Liver (tissue), 3 donors: ENCODE data around the gene HOXA7.

ENCODE experiments used
- EGR1 ChIP-seq, 2 donors: IDR thresholded peaks; 2 replicates each; pipeline ENCODE4 v1.6.1; 2016 to 2018; ENCODE audit warnings: antibody characterized with exemption in 2 of 2, low read depth in 2 of 2
- GABPA ChIP-seq, 2 donors: IDR thresholded peaks in 1 of 2; conservative IDR thresholded peaks in 1 of 2; 2 replicates each; pipeline ENCODE4 v1.6.1; 2016; ENCODE audit warnings: antibody characterized with exemption in 2 of 2, mild to moderate bottlenecking in 1 of 2, moderate library complexity in 1 of 2
- JUND ChIP-seq, 2 donors: IDR thresholded peaks; 2 replicates each; pipeline ENCODE4 v1.6.1; 2016; ENCODE audit warnings: antibody characterized with exemption in 2 of 2
- RAD21 ChIP-seq, 2 donors: IDR thresholded peaks; 2 replicates each; pipeline ENCODE4 v1.6.1; 2016; ENCODE audit warnings: antibody characterized with exemption in 2 of 2, mild to moderate bottlenecking in 2 of 2
- RXRA ChIP-seq, 2 donors: IDR thresholded peaks; 2 replicates each; pipeline ENCODE4 v1.6.1; 2017 to 2018; ENCODE audit warnings: antibody characterized with exemption in 2 of 2, mild to moderate bottlenecking in 1 of 2
- SP1 ChIP-seq: IDR thresholded peaks from 2 replicates; pipeline ENCODE4 v1.6.1; 2018; ENCODE audit warnings: antibody characterized with exemption, mild to moderate bottlenecking
- TAF1 ChIP-seq: conservative IDR thresholded peaks from 2 replicates; pipeline ENCODE4 v1.6.1; 2016; ENCODE audit warnings: antibody characterized with exemption, mild to moderate bottlenecking
- YY1 ChIP-seq: IDR thresholded peaks from 2 replicates; pipeline ENCODE4 v1.6.1; 2016; ENCODE audit warnings: antibody characterized with exemption, mild to moderate bottlenecking
- TF ChIP-seq, protein P1 (sequence below): fragments of 150-350 bp; IDR thresholded peaks from 2 replicates; pipeline ENCODE4 v1.5.1; 2017; ENCODE audit warnings: improper control_type of control experiment, low read depth, low read length; ENCODE audit not compliant: missing input control
- TF ChIP-seq, protein P2 (sequence below): IDR thresholded peaks from 2 replicates; pipeline ENCODE4 v1.6.1; 2016; ENCODE audit warnings: antibody characterized with exemption
- TF ChIP-seq, protein P3 (sequence below): IDR thresholded peaks from 2 replicates; pipeline ENCODE4 v1.6.1; 2016; ENCODE audit warnings: antibody characterized with exemption, mild to moderate bottlenecking
- TF ChIP-seq, protein P4 (sequence below): IDR thresholded peaks from 2 replicates; pipeline ENCODE4 v1.6.1; 2016; ENCODE audit warnings: antibody characterized with exemption
- TF ChIP-seq, protein P5 (sequence below): IDR thresholded peaks from 2 replicates; pipeline ENCODE4 v1.6.1; 2016; ENCODE audit warnings: antibody characterized with exemption
- donor health status: healthy.
- donor health status: healthy.

DNA sequence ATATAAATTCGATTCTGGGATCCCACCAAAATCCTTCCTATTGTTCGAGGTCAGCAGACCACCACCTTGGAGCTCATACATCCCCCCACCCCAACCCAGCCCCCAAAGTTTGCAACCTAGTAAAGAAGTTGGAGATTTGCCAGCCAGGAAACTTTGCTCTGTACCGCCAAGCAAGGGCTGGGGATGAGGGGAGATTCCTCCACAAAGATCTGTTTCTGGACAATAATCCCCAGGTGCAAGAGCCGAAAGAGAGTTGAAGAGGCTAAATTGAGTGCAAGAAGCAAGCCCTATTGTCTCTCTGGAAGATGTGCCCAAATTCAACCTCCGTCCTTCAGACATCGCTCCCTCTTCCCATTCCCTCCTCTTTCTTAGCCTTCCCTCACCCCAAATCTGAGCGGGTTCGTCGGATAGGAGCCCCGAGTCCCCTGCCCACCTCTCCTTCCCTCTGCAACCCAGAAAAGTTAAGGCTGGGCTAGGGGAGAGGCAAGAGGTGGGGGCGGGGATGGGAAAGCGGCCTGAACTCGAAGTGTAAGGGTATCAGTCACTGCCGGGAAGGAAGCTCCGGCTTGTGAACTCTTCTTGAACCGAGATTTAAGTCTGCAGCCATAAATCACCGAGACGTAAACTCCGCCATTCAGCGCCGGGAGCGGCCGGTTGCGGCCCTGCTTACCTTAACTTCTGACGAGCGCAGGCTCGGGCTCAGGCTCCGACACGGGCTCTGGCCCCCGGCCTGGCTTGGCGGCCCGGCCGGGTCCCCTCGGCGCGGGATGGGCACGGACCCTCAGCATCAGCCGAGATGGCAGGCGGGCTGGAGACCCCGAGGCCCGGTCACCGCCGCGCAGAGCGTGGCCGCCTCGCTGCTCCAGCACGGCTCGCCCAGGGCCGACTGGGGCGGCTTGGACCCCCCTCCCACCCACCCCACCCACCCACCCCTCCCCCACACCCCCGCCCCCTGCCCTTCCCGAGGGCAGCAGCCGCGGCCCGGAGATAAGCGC lies 43.2 kb downstream of the HOXA7 start:
- TF ChIP-seq, protein P1, sequence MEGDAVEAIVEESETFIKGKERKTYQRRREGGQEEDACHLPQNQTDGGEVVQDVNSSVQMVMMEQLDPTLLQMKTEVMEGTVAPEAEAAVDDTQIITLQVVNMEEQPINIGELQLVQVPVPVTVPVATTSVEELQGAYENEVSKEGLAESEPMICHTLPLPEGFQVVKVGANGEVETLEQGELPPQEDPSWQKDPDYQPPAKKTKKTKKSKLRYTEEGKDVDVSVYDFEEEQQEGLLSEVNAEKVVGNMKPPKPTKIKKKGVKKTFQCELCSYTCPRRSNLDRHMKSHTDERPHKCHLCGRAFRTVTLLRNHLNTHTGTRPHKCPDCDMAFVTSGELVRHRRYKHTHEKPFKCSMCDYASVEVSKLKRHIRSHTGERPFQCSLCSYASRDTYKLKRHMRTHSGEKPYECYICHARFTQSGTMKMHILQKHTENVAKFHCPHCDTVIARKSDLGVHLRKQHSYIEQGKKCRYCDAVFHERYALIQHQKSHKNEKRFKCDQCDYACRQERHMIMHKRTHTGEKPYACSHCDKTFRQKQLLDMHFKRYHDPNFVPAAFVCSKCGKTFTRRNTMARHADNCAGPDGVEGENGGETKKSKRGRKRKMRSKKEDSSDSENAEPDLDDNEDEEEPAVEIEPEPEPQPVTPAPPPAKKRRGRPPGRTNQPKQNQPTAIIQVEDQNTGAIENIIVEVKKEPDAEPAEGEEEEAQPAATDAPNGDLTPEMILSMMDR: no peak
- TF ChIP-seq RAD21 (IDR thresholded peaks at IDR 0.05) (no peak), JUND (IDR thresholded peaks at IDR 0.05) (no peak), SP1 (no peak), TAF1 (no peak), GABPA (IDR thresholded peaks at IDR 0.05 in 1 of 2, conservative IDR thresholded peaks at IDR 0.05 in 1 of 2) (no peak), YY1 (no peak), EGR1 (IDR thresholded peaks at IDR 0.05; ENCODE audit: low read depth in 2 of 2) (no peak), RXRA (IDR thresholded peaks at IDR 0.05) (peak; percentile 43 to 57)
- TF ChIP-seq, protein P2, sequence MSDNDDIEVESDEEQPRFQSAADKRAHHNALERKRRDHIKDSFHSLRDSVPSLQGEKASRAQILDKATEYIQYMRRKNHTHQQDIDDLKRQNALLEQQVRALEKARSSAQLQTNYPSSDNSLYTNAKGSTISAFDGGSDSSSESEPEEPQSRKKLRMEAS: no peak
- TF ChIP-seq, protein P3, sequence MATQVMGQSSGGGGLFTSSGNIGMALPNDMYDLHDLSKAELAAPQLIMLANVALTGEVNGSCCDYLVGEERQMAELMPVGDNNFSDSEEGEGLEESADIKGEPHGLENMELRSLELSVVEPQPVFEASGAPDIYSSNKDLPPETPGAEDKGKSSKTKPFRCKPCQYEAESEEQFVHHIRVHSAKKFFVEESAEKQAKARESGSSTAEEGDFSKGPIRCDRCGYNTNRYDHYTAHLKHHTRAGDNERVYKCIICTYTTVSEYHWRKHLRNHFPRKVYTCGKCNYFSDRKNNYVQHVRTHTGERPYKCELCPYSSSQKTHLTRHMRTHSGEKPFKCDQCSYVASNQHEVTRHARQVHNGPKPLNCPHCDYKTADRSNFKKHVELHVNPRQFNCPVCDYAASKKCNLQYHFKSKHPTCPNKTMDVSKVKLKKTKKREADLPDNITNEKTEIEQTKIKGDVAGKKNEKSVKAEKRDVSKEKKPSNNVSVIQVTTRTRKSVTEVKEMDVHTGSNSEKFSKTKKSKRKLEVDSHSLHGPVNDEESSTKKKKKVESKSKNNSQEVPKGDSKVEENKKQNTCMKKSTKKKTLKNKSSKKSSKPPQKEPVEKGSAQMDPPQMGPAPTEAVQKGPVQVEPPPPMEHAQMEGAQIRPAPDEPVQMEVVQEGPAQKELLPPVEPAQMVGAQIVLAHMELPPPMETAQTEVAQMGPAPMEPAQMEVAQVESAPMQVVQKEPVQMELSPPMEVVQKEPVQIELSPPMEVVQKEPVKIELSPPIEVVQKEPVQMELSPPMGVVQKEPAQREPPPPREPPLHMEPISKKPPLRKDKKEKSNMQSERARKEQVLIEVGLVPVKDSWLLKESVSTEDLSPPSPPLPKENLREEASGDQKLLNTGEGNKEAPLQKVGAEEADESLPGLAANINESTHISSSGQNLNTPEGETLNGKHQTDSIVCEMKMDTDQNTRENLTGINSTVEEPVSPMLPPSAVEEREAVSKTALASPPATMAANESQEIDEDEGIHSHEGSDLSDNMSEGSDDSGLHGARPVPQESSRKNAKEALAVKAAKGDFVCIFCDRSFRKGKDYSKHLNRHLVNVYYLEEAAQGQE: no peak
- TF ChIP-seq, protein P4, sequence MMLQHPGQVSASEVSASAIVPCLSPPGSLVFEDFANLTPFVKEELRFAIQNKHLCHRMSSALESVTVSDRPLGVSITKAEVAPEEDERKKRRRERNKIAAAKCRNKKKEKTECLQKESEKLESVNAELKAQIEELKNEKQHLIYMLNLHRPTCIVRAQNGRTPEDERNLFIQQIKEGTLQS: no peak
- TF ChIP-seq, protein P5, sequence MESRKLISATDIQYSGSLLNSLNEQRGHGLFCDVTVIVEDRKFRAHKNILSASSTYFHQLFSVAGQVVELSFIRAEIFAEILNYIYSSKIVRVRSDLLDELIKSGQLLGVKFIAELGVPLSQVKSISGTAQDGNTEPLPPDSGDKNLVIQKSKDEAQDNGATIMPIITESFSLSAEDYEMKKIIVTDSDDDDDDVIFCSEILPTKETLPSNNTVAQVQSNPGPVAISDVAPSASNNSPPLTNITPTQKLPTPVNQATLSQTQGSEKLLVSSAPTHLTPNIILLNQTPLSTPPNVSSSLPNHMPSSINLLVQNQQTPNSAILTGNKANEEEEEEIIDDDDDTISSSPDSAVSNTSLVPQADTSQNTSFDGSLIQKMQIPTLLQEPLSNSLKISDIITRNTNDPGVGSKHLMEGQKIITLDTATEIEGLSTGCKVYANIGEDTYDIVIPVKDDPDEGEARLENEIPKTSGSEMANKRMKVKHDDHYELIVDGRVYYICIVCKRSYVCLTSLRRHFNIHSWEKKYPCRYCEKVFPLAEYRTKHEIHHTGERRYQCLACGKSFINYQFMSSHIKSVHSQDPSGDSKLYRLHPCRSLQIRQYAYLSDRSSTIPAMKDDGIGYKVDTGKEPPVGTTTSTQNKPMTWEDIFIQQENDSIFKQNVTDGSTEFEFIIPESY: no peak
